Liver (tissue), 9 donors: ENCODE results near the gene SMG6. TPM values are rescaled to one million over a fixed set of nuclear protein-coding genes. Genes with fewer than 3 reads are reported as not detected.

Experiments used
- DNase-seq: peaks from one replicate; pipeline ENCODE4 v3.0.0-alpha.2; 2017; ENCODE audit warnings: low spot score
- H3K27ac ChIP-seq, 2 donors: one replicate each; pipeline ENCODE4 v1.7.0; 2013; ENCODE audit warnings: inconsistent platforms in 2 of 2, low read length in 2 of 2, control low read depth in 1 of 2, low read depth in 1 of 2, mild to moderate bottlenecking in 1 of 2
- H3K27me3 ChIP-seq, 4 donors: one replicate each; pipeline versions ENCODE4 v1.6.1 to v1.7.0; 2013; ENCODE audit warnings: low read length in 3 of 4, inconsistent platforms in 1 of 4, mild to moderate bottlenecking in 1 of 4, moderate library complexity in 1 of 4; ENCODE audit not compliant: control insufficient read depth in 4 of 4, insufficient read depth in 4 of 4
- H3K36me3 ChIP-seq, 4 donors: one replicate each; pipeline versions ENCODE4 v1.6.1 to v1.7.0; 2013; ENCODE audit warnings: low read length in 3 of 4, mild to moderate bottlenecking in 3 of 4, low read depth in 1 of 4, moderate library complexity in 1 of 4; ENCODE audit not compliant: control insufficient read depth in 4 of 4, insufficient read depth in 3 of 4
- H3K4me1 ChIP-seq, 4 donors: one replicate each; pipeline versions ENCODE4 v1.6.1 to v1.7.0; 2013; ENCODE audit warnings: low read length in 3 of 4, mild to moderate bottlenecking in 3 of 4, moderate library complexity in 1 of 4; ENCODE audit not compliant: control insufficient read depth in 4 of 4, insufficient read depth in 4 of 4
- H3K4me3 ChIP-seq, 3 donors: one replicate each; pipeline versions ENCODE4 v1.6.1 to v1.7.0; 2013; ENCODE audit warnings: low read length in 3 of 3, control low read depth in 1 of 3, low read depth in 1 of 3, mild to moderate bottlenecking in 1 of 3
- H3K9ac ChIP-seq, 2 donors: one replicate each; pipeline ENCODE4 v1.7.0; 2013; ENCODE audit warnings: low read length in 2 of 2, mild to moderate bottlenecking in 2 of 2, moderate library complexity in 2 of 2, control low read depth in 1 of 2, low read depth in 1 of 2
- H3K9me3 ChIP-seq, 4 donors: one replicate each; pipeline versions ENCODE4 v1.6.1 to v1.7.0; 2013; ENCODE audit warnings: low read length in 3 of 4; ENCODE audit not compliant: control insufficient read depth in 4 of 4
- EGR1 ChIP-seq, 2 donors: IDR thresholded peaks; 2 replicates each; pipeline ENCODE4 v1.6.1; 2016 to 2018; ENCODE audit warnings: antibody characterized with exemption in 2 of 2, low read depth in 2 of 2
- FOXA1 ChIP-seq: IDR thresholded peaks from 2 replicates; pipeline ENCODE4 v1.6.1; 2016; ENCODE audit warnings: antibody characterized with exemption
- FOXA2 ChIP-seq: IDR thresholded peaks from 2 replicates; pipeline ENCODE4 v1.6.1; 2016; ENCODE audit warnings: antibody characterized with exemption
- GABPA ChIP-seq, 2 donors: IDR thresholded peaks in 1 of 2; conservative IDR thresholded peaks in 1 of 2; 2 replicates each; pipeline ENCODE4 v1.6.1; 2016; ENCODE audit warnings: antibody characterized with exemption in 2 of 2, mild to moderate bottlenecking in 1 of 2, moderate library complexity in 1 of 2
- HNF4A ChIP-seq, 2 donors: conservative IDR thresholded peaks; 2 replicates each; pipeline ENCODE4 v1.6.1; 2016; ENCODE audit warnings: antibody characterized with exemption in 2 of 2, mild to moderate bottlenecking in 2 of 2
- HNF4G ChIP-seq: IDR thresholded peaks from 2 replicates; pipeline ENCODE4 v1.6.1; 2016; ENCODE audit warnings: antibody characterized with exemption
- JUND ChIP-seq, 2 donors: IDR thresholded peaks; 2 replicates each; pipeline ENCODE4 v1.6.1; 2016; ENCODE audit warnings: antibody characterized with exemption in 2 of 2
- NR2F2 ChIP-seq: IDR thresholded peaks from 2 replicates; pipeline ENCODE4 v1.6.1; 2016; ENCODE audit warnings: antibody characterized with exemption
- RAD21 ChIP-seq, 2 donors: IDR thresholded peaks; 2 replicates each; pipeline ENCODE4 v1.6.1; 2016; ENCODE audit warnings: antibody characterized with exemption in 2 of 2, mild to moderate bottlenecking in 2 of 2
- RXRA ChIP-seq, 2 donors: IDR thresholded peaks; 2 replicates each; pipeline ENCODE4 v1.6.1; 2017 to 2018; ENCODE audit warnings: antibody characterized with exemption in 2 of 2, mild to moderate bottlenecking in 1 of 2
- SP1 ChIP-seq: IDR thresholded peaks from 2 replicates; pipeline ENCODE4 v1.6.1; 2018; ENCODE audit warnings: antibody characterized with exemption, mild to moderate bottlenecking
- TAF1 ChIP-seq: conservative IDR thresholded peaks from 2 replicates; pipeline ENCODE4 v1.6.1; 2016; ENCODE audit warnings: antibody characterized with exemption, mild to moderate bottlenecking
- YY1 ChIP-seq: IDR thresholded peaks from 2 replicates; pipeline ENCODE4 v1.6.1; 2016; ENCODE audit warnings: antibody characterized with exemption, mild to moderate bottlenecking
- WGBS: extraction: QIAGEN DNeasy Blood & Tissue Kit; methylation state at CpG from one replicate; pipeline ENCODE4 v1.1.7; 2013; 5-methylcytosine and 5-hydroxymethylcytosine counted together
- polyA plus RNA-seq, 2 donors: library from polyadenylated mRNA; stranded (reverse) in 1 of 2; unstranded in 1 of 2; fragments of 200-250 nt in 1 of 2; fragments of >200 nt in 1 of 2; fragmentation: Nextera tagmentation in 1 of 2; extraction: Ambion mirVana in 1 of 2; gene quantifications; one replicate each; pipeline versions ENCODE4 v1.2.1 to v1.2.3, GENCODE V29; 2013 to 2015
- total RNA-seq, 2 donors: library from RNA; depleted of rRNA; stranded (reverse); fragments of >200 nt; gene quantifications; one replicate each; pipeline ENCODE4 v1.2.3, GENCODE V29; 2014
- TF ChIP-seq, protein P1 (sequence below): fragments of 150-350 bp; IDR thresholded peaks from 2 replicates; pipeline ENCODE4 v1.5.1; 2017; ENCODE audit warnings: improper control_type of control experiment, low read depth, low read length; ENCODE audit not compliant: missing input control
- TF ChIP-seq, protein P2 (sequence below): IDR thresholded peaks from 2 replicates; pipeline ENCODE4 v1.6.1; 2016; ENCODE audit warnings: antibody characterized with exemption
- TF ChIP-seq, protein P3 (sequence below): IDR thresholded peaks from 2 replicates; pipeline ENCODE4 v1.6.1; 2016; ENCODE audit warnings: antibody characterized with exemption
- TF ChIP-seq, protein P4 (sequence below): IDR thresholded peaks from 2 replicates; pipeline ENCODE4 v1.6.1; 2016; ENCODE audit warnings: antibody characterized with exemption, mild to moderate bottlenecking
- TF ChIP-seq, protein P5 (sequence below): IDR thresholded peaks from 2 replicates; pipeline ENCODE4 v1.6.1; 2016; ENCODE audit warnings: antibody characterized with exemption
- donor health status: healthy.
- donor health status: healthy.
- donor health status: healthy.
- donor health status: healthy.
- donor health status: healthy.

Gene SMG6
- total RNA-seq (10 to 100 TPM in 1 of 2 donors, 1 to 10 TPM in 1; 9.3 to 12.0 TPM), polyA plus RNA-seq (1 to 10 TPM; 4.9 to 7.1 TPM)

DNA sequence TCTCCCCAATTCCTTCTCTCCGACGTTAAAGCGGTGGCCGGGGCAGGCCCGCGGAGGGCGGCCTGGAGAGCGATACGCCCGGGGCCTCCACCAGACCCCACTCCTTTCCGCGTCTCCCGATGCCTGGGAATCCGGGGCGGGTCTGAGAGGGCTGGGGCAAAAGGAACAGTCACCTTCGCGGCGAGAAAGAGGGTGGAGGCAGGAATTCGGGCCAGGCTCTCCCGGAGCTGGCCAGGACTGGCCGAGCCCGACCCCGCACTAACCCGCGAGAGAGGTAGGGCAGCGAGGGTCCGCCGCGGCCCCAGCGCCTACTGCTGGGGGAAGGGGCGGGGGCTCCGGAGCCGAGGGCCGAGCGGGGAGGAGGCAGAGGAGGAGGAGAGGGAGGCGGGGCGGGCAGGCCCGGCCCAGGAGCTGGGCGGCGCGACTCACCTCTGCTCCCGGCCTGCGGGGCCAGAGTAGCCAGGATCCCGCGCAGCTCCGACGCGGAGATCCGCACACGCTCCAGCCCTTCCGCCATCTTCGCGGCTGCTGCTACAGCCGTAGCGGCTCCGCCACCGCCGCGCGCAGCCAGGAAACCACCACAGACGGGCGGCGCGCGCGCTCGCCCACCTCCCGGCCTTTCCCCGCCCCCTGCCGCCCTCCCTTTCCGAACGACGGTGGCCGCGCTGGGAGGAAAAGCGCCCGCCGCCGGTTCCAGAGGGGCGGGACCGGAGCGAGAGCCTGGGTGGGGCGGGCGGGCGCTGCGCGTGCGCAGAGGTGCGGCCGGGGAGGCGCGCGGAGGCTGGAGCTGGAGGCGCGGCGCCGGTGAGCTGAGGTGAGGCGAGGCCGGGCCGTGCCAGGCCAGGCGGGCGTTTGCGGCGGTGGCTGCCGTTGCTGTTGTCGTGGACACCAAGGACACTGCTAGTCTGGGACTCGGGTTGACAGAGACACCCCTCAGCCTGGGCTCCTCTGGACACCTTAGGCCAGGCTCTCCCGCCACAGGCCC lies at the start of gene SMG6, which contains the start of gene SRR:
Gene SMG6 (minus strand): TSS at position 582 of the 985 bp plus-strand sequence. CDS start 65 bp downstream, at position 517.
Gene SRR (plus strand): TSS at position 747 of the 985 bp plus-strand sequence. CDS start 11,611 bp downstream, outside the sequence.
- peak; percentile 94 for DNase-seq
- Histone ChIP-seq H3K4me3 (peak within 1 kb of the TSS; percentile 90 to 95 (median 90)), H3K9ac (peak within 1 kb of the TSS; percentile 32 to 80), H3K9me3 (no peaks in the 10 kb centered on the region), H3K36me3 (peaks cover 0 to 9% (median 1%) of the 10 kb centered on the region in 4 donors), H3K27ac (peak within 1 kb of the TSS; percentile 75 to 91), H3K27me3 (no peaks in the 10 kb centered on the region), H3K4me1 (peaks cover 0 to 14% (median 10%) of the 10 kb centered on the region in 4 donors)
- no peak for TF ChIP-seq RAD21 (IDR thresholded peaks at IDR 0.05)
- TF ChIP-seq GABPA (IDR thresholded peaks at IDR 0.05 in 1 of 2, conservative IDR thresholded peaks at IDR 0.05 in 1 of 2) = peak in 1 of 2 donors; percentile 48
- peak; percentile 4 for TF ChIP-seq SP1
- WGBS = under 1% methylated on average over 108 of the region's 108 CpGs

DNA sequence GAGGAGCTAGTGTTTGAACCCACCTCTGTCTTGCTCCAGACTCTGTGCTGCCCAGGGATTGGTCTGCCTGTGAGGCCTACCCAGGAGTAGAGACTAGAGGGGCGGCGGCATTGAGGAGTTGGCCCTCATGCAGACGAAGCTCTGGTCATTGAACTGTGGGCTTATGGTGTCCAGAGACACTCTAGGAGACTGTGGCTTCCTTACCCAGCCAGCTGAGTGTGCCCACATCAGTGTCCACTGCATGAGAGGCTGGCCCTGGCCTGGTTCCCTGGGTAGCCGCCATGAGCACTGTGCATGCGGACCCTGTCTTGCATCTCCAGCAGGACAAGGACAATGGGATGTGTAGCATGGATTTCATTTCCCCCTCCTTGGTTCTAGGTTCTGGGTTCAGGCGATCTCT lies 47.7 kb upstream of the SMG6 start:
- H3K4me3 ChIP-seq = no peak overlapping the region
- DNase-seq = no peak
- peaks cover 3 to 13% (median 8%) of the 10 kb centered on the region in 4 donors for H3K4me1 ChIP-seq
- no peaks in the 10 kb centered on the region for H3K9me3 ChIP-seq
- no peak overlapping the region for H3K9ac ChIP-seq
- WGBS = 96% methylated on average over 6 of the region's 6 CpGs
- no peaks in the 10 kb centered on the region for H3K27me3 ChIP-seq
- no peaks in the 10 kb centered on the region for H3K36me3 ChIP-seq
- no peak for TF ChIP-seq NR2F2
- TF ChIP-seq RXRA (IDR thresholded peaks at IDR 0.05) = no peak
- no peak for TF ChIP-seq HNF4G
- TF ChIP-seq TAF1 = no peak
- TF ChIP-seq, protein P1, sequence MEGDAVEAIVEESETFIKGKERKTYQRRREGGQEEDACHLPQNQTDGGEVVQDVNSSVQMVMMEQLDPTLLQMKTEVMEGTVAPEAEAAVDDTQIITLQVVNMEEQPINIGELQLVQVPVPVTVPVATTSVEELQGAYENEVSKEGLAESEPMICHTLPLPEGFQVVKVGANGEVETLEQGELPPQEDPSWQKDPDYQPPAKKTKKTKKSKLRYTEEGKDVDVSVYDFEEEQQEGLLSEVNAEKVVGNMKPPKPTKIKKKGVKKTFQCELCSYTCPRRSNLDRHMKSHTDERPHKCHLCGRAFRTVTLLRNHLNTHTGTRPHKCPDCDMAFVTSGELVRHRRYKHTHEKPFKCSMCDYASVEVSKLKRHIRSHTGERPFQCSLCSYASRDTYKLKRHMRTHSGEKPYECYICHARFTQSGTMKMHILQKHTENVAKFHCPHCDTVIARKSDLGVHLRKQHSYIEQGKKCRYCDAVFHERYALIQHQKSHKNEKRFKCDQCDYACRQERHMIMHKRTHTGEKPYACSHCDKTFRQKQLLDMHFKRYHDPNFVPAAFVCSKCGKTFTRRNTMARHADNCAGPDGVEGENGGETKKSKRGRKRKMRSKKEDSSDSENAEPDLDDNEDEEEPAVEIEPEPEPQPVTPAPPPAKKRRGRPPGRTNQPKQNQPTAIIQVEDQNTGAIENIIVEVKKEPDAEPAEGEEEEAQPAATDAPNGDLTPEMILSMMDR = no peak
- TF ChIP-seq JUND (IDR thresholded peaks at IDR 0.05) = no peak
- TF ChIP-seq, protein P2, sequence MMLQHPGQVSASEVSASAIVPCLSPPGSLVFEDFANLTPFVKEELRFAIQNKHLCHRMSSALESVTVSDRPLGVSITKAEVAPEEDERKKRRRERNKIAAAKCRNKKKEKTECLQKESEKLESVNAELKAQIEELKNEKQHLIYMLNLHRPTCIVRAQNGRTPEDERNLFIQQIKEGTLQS = no peak
- no peak for TF ChIP-seq GABPA (IDR thresholded peaks at IDR 0.05 in 1 of 2, conservative IDR thresholded peaks at IDR 0.05 in 1 of 2)
- no peak for TF ChIP-seq FOXA1
- TF ChIP-seq, protein P3, sequence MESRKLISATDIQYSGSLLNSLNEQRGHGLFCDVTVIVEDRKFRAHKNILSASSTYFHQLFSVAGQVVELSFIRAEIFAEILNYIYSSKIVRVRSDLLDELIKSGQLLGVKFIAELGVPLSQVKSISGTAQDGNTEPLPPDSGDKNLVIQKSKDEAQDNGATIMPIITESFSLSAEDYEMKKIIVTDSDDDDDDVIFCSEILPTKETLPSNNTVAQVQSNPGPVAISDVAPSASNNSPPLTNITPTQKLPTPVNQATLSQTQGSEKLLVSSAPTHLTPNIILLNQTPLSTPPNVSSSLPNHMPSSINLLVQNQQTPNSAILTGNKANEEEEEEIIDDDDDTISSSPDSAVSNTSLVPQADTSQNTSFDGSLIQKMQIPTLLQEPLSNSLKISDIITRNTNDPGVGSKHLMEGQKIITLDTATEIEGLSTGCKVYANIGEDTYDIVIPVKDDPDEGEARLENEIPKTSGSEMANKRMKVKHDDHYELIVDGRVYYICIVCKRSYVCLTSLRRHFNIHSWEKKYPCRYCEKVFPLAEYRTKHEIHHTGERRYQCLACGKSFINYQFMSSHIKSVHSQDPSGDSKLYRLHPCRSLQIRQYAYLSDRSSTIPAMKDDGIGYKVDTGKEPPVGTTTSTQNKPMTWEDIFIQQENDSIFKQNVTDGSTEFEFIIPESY = no peak
- no peak for TF ChIP-seq HNF4A (conservative IDR thresholded peaks at IDR 0.05)
- no peak for TF ChIP-seq RAD21 (IDR thresholded peaks at IDR 0.05)
- TF ChIP-seq, protein P4, sequence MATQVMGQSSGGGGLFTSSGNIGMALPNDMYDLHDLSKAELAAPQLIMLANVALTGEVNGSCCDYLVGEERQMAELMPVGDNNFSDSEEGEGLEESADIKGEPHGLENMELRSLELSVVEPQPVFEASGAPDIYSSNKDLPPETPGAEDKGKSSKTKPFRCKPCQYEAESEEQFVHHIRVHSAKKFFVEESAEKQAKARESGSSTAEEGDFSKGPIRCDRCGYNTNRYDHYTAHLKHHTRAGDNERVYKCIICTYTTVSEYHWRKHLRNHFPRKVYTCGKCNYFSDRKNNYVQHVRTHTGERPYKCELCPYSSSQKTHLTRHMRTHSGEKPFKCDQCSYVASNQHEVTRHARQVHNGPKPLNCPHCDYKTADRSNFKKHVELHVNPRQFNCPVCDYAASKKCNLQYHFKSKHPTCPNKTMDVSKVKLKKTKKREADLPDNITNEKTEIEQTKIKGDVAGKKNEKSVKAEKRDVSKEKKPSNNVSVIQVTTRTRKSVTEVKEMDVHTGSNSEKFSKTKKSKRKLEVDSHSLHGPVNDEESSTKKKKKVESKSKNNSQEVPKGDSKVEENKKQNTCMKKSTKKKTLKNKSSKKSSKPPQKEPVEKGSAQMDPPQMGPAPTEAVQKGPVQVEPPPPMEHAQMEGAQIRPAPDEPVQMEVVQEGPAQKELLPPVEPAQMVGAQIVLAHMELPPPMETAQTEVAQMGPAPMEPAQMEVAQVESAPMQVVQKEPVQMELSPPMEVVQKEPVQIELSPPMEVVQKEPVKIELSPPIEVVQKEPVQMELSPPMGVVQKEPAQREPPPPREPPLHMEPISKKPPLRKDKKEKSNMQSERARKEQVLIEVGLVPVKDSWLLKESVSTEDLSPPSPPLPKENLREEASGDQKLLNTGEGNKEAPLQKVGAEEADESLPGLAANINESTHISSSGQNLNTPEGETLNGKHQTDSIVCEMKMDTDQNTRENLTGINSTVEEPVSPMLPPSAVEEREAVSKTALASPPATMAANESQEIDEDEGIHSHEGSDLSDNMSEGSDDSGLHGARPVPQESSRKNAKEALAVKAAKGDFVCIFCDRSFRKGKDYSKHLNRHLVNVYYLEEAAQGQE = no peak
- TF ChIP-seq YY1 = no peak
- no peak for TF ChIP-seq SP1
- no peak for TF ChIP-seq FOXA2
- TF ChIP-seq, protein P5, sequence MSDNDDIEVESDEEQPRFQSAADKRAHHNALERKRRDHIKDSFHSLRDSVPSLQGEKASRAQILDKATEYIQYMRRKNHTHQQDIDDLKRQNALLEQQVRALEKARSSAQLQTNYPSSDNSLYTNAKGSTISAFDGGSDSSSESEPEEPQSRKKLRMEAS = no peak
- TF ChIP-seq EGR1 (IDR thresholded peaks at IDR 0.05; ENCODE audit: low read depth in 2 of 2) = no peak
- H3K27ac ChIP-seq = no peak overlapping the region
